ENCODE data around the gene RDH5. TPM values are rescaled to one million over a fixed set of nuclear protein-coding genes. Genes with fewer than 3 reads are reported as not detected.
"Not testable (repeated sequence)": the region's sequence is repeated elsewhere in the genome, so short reads cannot be mapped to it uniquely, and the experiment has no call there.

Gene RDH5
- total RNA-seq, 1 donor = 32.2 TPM

GRCh38 chr12:55757701-55758100, 37.5 kb downstream of the RDH5 start:
- Histone ChIP-seq H3K4me3 (ENCODE audit: insufficient read depth, low read length) (no peak overlapping the region), H3K4me2 (ENCODE audit: insufficient read depth, low read length) (no peak overlapping the region), H3K9me3 (ENCODE audit: low read depth, low read length) (no peaks in the 10 kb centered on the region), H2AFZ (ENCODE audit: low read length) (no peak overlapping the region), H3K36me3 (ENCODE audit: insufficient read depth, low read length) (peaks cover 71% of the 10 kb centered on the region), H4K20me1 (ENCODE audit: insufficient read depth, low read length) (no peaks in the 10 kb centered on the region), H3K79me2 (ENCODE audit: insufficient read depth, low read length) (no peaks in the 10 kb centered on the region), H3K4me1 (ENCODE audit: insufficient read depth, low read length) (no peaks in the 10 kb centered on the region), H3K27ac (ENCODE audit: low read depth, low read length) (no peak overlapping the region), H3K27me3 (ENCODE audit: insufficient read depth, low read length) (no peaks in the 10 kb centered on the region)
- TF ChIP-seq CTCF (IDR thresholded peaks at IDR 0.05; ENCODE audit: extremely low read depth, low read depth, low read length) = no peak
- no peak for DNase-seq (ENCODE audit: insufficient read length, low spot score, missing footprints)

GRCh38 chr12:55758575-55758974, 38.4 kb downstream of the RDH5 start:
- H3K9me3 ChIP-seq (ENCODE audit: low read depth, low read length); H3K79me2 ChIP-seq (ENCODE audit: insufficient read depth, low read length); DNase-seq (ENCODE audit: insufficient read length, low spot score, missing footprints); H2AFZ ChIP-seq (ENCODE audit: low read length); H3K27ac ChIP-seq (ENCODE audit: low read depth, low read length); H3K4me2 ChIP-seq (ENCODE audit: insufficient read depth, low read length); H4K20me1 ChIP-seq (ENCODE audit: insufficient read depth, low read length); H3K4me1 ChIP-seq (ENCODE audit: insufficient read depth, low read length); H3K27me3 ChIP-seq (ENCODE audit: insufficient read depth, low read length); H3K4me3 ChIP-seq (ENCODE audit: insufficient read depth, low read length): not testable (repeated sequence)
- peaks cover 69% of the 10 kb centered on the region for H3K36me3 ChIP-seq (ENCODE audit: insufficient read depth, low read length)

GRCh38 chr12:55760663-55761062, 40.5 kb downstream of the RDH5 start:
- DNase-seq (ENCODE audit: insufficient read length, low spot score, missing footprints) = no peak
- H3K4me2 ChIP-seq (ENCODE audit: insufficient read depth, low read length) = no peak overlapping the region
- H3K36me3 ChIP-seq (ENCODE audit: insufficient read depth, low read length) = peaks cover 51% of the 10 kb centered on the region

GRCh38 chr12:55762646-55763045, 42.5 kb downstream of the RDH5 start:
- no peak for TF ChIP-seq CTCF (IDR thresholded peaks at IDR 0.05; ENCODE audit: extremely low read depth, low read depth, low read length)
- no peak overlapping the region for H3K4me3 ChIP-seq (ENCODE audit: insufficient read depth, low read length)
- no peaks in the 10 kb centered on the region for H3K27me3 ChIP-seq (ENCODE audit: insufficient read depth, low read length)
- H3K36me3 ChIP-seq (ENCODE audit: insufficient read depth, low read length) = peaks cover 45% of the 10 kb centered on the region
- H3K27ac ChIP-seq (ENCODE audit: low read depth, low read length) = no peak overlapping the region
- H3K79me2 ChIP-seq (ENCODE audit: insufficient read depth, low read length) = peaks cover 15% of the 10 kb centered on the region
- H4K20me1 ChIP-seq (ENCODE audit: insufficient read depth, low read length) = peaks cover 2% of the 10 kb centered on the region
- H3K4me1 ChIP-seq (ENCODE audit: insufficient read depth, low read length) = no peaks in the 10 kb centered on the region
- H2AFZ ChIP-seq (ENCODE audit: low read length) = no peak overlapping the region
- no peak overlapping the region for H3K4me2 ChIP-seq (ENCODE audit: insufficient read depth, low read length)
- no peak for DNase-seq (ENCODE audit: insufficient read length, low spot score, missing footprints)
- no peaks in the 10 kb centered on the region for H3K9me3 ChIP-seq (ENCODE audit: low read depth, low read length)

More at GRCh38 chr12:55760663-55761062, 40.5 kb downstream of the RDH5 start:
- H3K9me3 ChIP-seq (ENCODE audit: low read depth, low read length) = no peaks in the 10 kb centered on the region
- peaks cover 2% of the 10 kb centered on the region for H4K20me1 ChIP-seq (ENCODE audit: insufficient read depth, low read length)
- peaks cover 6% of the 10 kb centered on the region for H3K79me2 ChIP-seq (ENCODE audit: insufficient read depth, low read length)
- H3K4me3 ChIP-seq (ENCODE audit: insufficient read depth, low read length) = no peak overlapping the region
- no peaks in the 10 kb centered on the region for H3K4me1 ChIP-seq (ENCODE audit: insufficient read depth, low read length)
- H2AFZ ChIP-seq (ENCODE audit: low read length) = no peak overlapping the region
- no peaks in the 10 kb centered on the region for H3K27me3 ChIP-seq (ENCODE audit: insufficient read depth, low read length)
- TF ChIP-seq CTCF (IDR thresholded peaks at IDR 0.05; ENCODE audit: extremely low read depth, low read depth, low read length) = no peak
- no peak overlapping the region for H3K27ac ChIP-seq (ENCODE audit: low read depth, low read length)
